ENCODE results near the gene NDUFB2. TPM values are rescaled to one million over a fixed set of nuclear protein-coding genes. Genes with fewer than 3 reads are reported as not detected.

NDUFB2 gene
- total RNA-seq, 1 experiment from 2014 or later = 189 TPM

- Mint-ChIP-seq H3K4me1 (ENCODE audit: insufficient read depth, unreplicated experiment) (peaks cover 28% of the 10 kb centered on the region), H3K36me3 (ENCODE audit: insufficient read depth, unreplicated experiment) (peaks cover 4% of the 10 kb centered on the region), H3K4me3 (ENCODE audit: unreplicated experiment) (no peak overlapping the region), H3K27me3 (ENCODE audit: insufficient read depth, unreplicated experiment) (no peaks in the 10 kb centered on the region), H3K9me3 (ENCODE audit: unreplicated experiment) (no peaks in the 10 kb centered on the region), H3K27ac (ENCODE audit: low read depth, unreplicated experiment) (peak overlapping the region; percentile 30)
- DNase-seq (ENCODE audit: unreplicated experiment) = no peak
- no peak for TF ChIP-seq CTCF (IDR thresholded peaks at IDR 0.05; ENCODE audit: unreplicated experiment)
- BruUV-seq (replicated peaks) = no TSS peak
- intact Hi-C loops (cut with micrococcal nuclease) = no loop called here
- ChIA-PET CTCF (interaction anchor here (0.6 to 3.6 kb wide), 8 partner anchors 110 to 181 kb away, joined by 3 to 21 read pairs (median 4); no protein-coding TSS in a partner anchor), POLR2A (interaction anchor here (0.9 kb wide), 1 partner anchor 181 kb away, joined by 4 read pairs; no protein-coding TSS in a partner anchor)
Observed at GRCh38 chr7:140655511-140656408, 40.7 kb upstream of the NDUFB2 start.

- peaks cover 24% of the 10 kb centered on the region for H3K4me1 Mint-ChIP-seq (ENCODE audit: insufficient read depth, unreplicated experiment)
- peaks cover 4% of the 10 kb centered on the region for H3K36me3 Mint-ChIP-seq (ENCODE audit: insufficient read depth, unreplicated experiment)
- CTCF ChIA-PET = interaction anchor here (0.9 to 3.6 kb wide), 9 partner anchors 12 to 193 kb away, joined by 3 to 21 read pairs (median 4); partner anchors contain the start of gene ADCK2
- TF ChIP-seq CTCF (IDR thresholded peaks at IDR 0.05; ENCODE audit: unreplicated experiment) = no peak
- POLR2A ChIA-PET = interaction anchor here (0.6 to 0.9 kb wide), 2 partner anchors 182 to 1082 kb away, joined by 3 to 4 read pairs; no protein-coding TSS in a partner anchor
- DNase-seq (ENCODE audit: unreplicated experiment) = peak; percentile 68
- no peaks in the 10 kb centered on the region for H3K9me3 Mint-ChIP-seq (ENCODE audit: unreplicated experiment)
- no TSS peak for BruUV-seq (replicated peaks)
- intact Hi-C loops (cut with micrococcal nuclease) = loop anchor here (1.0 kb wide), 1 partner anchor 355 kb away; no protein-coding TSS in a partner anchor
- peak overlapping the region; percentile 30 for H3K27ac Mint-ChIP-seq (ENCODE audit: low read depth, unreplicated experiment)
- H3K27me3 Mint-ChIP-seq (ENCODE audit: insufficient read depth, unreplicated experiment) = no peaks in the 10 kb centered on the region
- H3K4me3 Mint-ChIP-seq (ENCODE audit: unreplicated experiment) = peak overlapping the region; percentile 33
Observed at GRCh38 chr7:140656548-140657515, 39.7 kb upstream of the NDUFB2 start.

GRCh38 chr7:140657891-140658290, 38.6 kb upstream of the NDUFB2 start:
- no peaks in the 10 kb centered on the region for H3K27me3 Mint-ChIP-seq (ENCODE audit: insufficient read depth, unreplicated experiment)
- BruUV-seq (replicated peaks) = no TSS peak
- no peak for TF ChIP-seq CTCF (IDR thresholded peaks at IDR 0.05; ENCODE audit: unreplicated experiment)
- H3K36me3 Mint-ChIP-seq (ENCODE audit: insufficient read depth, unreplicated experiment) = peaks cover 4% of the 10 kb centered on the region
- intact Hi-C loops (cut with micrococcal nuclease) = loop anchor here (1.0 kb wide), 1 partner anchor 354 kb away; no protein-coding TSS in a partner anchor
- DNase-seq (ENCODE audit: unreplicated experiment) = no peak
- POLR2A ChIA-PET = no interaction called here
- no peak overlapping the region for H3K27ac Mint-ChIP-seq (ENCODE audit: low read depth, unreplicated experiment)
- H3K9me3 Mint-ChIP-seq (ENCODE audit: unreplicated experiment) = no peaks in the 10 kb centered on the region
- CTCF ChIA-PET = interaction anchor here (0.6 to 3.6 kb wide), 2 partner anchors 45 to 141 kb away, joined by 5 to 21 read pairs; no protein-coding TSS in a partner anchor
- no peak overlapping the region for H3K4me3 Mint-ChIP-seq (ENCODE audit: unreplicated experiment)
- H3K4me1 Mint-ChIP-seq (ENCODE audit: insufficient read depth, unreplicated experiment) = peaks cover 24% of the 10 kb centered on the region
